ENCODE measurements around the gene RGS17. TPM values are rescaled to one million over a fixed set of nuclear protein-coding genes. Genes with fewer than 3 reads are reported as not detected.

RGS17 gene
- total RNA-seq, 6 experiments from 2014 or later: not detected

DNA sequence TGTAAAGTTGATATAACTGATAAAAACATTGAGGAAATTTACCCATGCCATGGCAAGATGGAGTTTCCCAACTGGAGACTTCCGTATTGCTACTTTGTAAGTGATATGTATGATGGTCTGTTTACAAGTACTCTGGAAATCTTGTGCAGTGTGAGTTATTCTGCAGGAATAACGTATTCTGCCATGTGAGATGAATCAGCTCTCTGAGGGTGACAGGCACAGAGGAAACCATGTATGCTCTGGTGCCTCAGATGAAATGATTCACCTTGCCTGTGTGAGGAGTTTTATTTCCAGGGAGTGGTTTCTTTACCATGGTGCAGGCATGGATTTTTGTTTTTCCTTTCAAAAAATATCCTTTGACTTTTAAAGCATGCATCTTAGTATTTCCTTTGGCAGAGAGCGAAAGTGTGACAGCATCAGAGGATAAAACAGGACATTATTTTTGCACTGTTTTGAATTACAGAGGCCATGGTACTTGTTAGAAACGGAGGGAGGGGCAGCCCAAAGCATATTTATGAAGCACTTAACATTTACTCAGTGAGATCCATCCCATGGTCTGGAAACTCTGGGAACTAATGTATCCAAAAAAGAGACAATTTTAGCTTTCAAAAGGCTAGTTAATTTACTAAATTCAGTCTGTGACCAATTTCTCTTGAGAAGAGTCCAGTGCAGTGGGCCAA lies 92.6 kb downstream of the RGS17 start:
- 66% methylated on average over 4 of the region's 4 CpGs for WGBS (ENCODE audit: insufficient coverage, low coverage, low lambda C conversion rate, missing lambda C conversion rate)
- Histone ChIP-seq H3K9me3 (no peaks in the 10 kb centered on the region), H3K27me3 (no peaks in the 10 kb centered on the region), H3K27ac (no peak overlapping the region), H3K36me3 (no peaks in the 10 kb centered on the region), H3K4me1 (no peaks in the 10 kb centered on the region), H3K4me3 (no peak overlapping the region)
- intact Hi-C loops (cut with DNase I): loop anchor here (10.0 kb wide), 1 partner anchor 476 kb away; no protein-coding TSS in a partner anchor
- no peak for ATAC-seq
- no peak for DNase-seq
- no peak for TF ChIP-seq POLR2A (IDR thresholded peaks at IDR 0.05)
- TF ChIP-seq, protein P1, sequence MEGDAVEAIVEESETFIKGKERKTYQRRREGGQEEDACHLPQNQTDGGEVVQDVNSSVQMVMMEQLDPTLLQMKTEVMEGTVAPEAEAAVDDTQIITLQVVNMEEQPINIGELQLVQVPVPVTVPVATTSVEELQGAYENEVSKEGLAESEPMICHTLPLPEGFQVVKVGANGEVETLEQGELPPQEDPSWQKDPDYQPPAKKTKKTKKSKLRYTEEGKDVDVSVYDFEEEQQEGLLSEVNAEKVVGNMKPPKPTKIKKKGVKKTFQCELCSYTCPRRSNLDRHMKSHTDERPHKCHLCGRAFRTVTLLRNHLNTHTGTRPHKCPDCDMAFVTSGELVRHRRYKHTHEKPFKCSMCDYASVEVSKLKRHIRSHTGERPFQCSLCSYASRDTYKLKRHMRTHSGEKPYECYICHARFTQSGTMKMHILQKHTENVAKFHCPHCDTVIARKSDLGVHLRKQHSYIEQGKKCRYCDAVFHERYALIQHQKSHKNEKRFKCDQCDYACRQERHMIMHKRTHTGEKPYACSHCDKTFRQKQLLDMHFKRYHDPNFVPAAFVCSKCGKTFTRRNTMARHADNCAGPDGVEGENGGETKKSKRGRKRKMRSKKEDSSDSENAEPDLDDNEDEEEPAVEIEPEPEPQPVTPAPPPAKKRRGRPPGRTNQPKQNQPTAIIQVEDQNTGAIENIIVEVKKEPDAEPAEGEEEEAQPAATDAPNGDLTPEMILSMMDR (IDR thresholded peaks at IDR 0.05): no peak

GRCh38 chr6:153034139-153034538 lies 96.9 kb downstream of the RGS17 start:
- H3K27ac ChIP-seq: no peak overlapping the region
- intact Hi-C loops (cut with DNase I): loop anchor here (10.0 kb wide), 1 partner anchor 481 kb away; no protein-coding TSS in a partner anchor
- no peak overlapping the region for H3K4me3 ChIP-seq
- H3K4me1 ChIP-seq: peaks cover 0 to 2% (median 0%) of the 10 kb centered on the region in 4 donors
- H3K9me3 ChIP-seq: no peaks in the 10 kb centered on the region
- no peaks in the 10 kb centered on the region for H3K27me3 ChIP-seq
- TF ChIP-seq, protein P1 (IDR thresholded peaks at IDR 0.05): no peak
- TF ChIP-seq POLR2A (IDR thresholded peaks at IDR 0.05): no peak
- no peak for DNase-seq
- no peaks in the 10 kb centered on the region for H3K36me3 ChIP-seq
- WGBS (ENCODE audit: insufficient coverage, low coverage, low lambda C conversion rate, missing lambda C conversion rate): 94% methylated on average over 9 of the region's 9 CpGs
- no peak for ATAC-seq

DNA sequence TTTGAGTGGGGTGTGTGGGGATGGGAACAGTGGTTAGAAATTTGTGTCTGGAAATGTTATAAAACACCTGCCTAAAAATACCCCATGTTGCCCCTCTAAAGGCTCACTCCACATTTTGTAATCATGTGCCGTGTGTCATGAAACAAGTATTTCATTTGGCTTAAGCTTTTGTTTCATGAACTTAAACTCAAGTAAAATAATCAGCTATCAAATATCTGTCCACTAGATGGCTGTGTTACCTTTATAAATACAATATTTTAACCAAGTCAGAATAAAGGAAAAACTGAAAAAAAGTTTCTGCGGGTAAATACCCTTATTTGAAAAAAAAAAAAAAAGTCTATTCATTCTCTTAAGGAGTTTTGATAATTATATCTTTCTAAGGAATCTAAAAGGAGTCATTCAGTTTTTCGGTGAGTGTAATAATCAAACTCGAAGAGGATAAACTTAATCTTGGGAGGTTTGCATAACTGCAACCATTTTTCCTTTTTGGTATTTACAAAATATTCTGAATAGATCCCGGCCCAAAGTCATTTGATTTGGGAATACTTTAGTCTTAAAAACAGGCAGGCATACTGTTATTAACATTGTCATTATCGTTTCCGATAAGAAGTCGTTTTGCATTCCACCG lies 98.7 kb downstream of the RGS17 start:
- DNase-seq (no peak), ATAC-seq (peak in 3 of 4 donors; percentile 31 to 72 (median 46))
- Histone ChIP-seq H3K4me1 (peaks cover 0 to 5% (median 0%) of the 10 kb centered on the region in 4 donors), H3K27me3 (no peaks in the 10 kb centered on the region), H3K27ac (no peak overlapping the region), H3K36me3 (no peaks in the 10 kb centered on the region), H3K4me3 (no peak overlapping the region), H3K9me3 (no peaks in the 10 kb centered on the region)
- TF ChIP-seq, protein P1 (IDR thresholded peaks at IDR 0.05): peak; percentile 43 to 55 (median 50)
- no peak for TF ChIP-seq POLR2A (IDR thresholded peaks at IDR 0.05)
- intact Hi-C loops (cut with DNase I): loop anchor here (10.0 kb wide), 1 partner anchor 482 kb away; no protein-coding TSS in a partner anchor
- WGBS (ENCODE audit: insufficient coverage, low coverage, low lambda C conversion rate, missing lambda C conversion rate): 52% methylated on average over 9 of the region's 9 CpGs

DNA sequence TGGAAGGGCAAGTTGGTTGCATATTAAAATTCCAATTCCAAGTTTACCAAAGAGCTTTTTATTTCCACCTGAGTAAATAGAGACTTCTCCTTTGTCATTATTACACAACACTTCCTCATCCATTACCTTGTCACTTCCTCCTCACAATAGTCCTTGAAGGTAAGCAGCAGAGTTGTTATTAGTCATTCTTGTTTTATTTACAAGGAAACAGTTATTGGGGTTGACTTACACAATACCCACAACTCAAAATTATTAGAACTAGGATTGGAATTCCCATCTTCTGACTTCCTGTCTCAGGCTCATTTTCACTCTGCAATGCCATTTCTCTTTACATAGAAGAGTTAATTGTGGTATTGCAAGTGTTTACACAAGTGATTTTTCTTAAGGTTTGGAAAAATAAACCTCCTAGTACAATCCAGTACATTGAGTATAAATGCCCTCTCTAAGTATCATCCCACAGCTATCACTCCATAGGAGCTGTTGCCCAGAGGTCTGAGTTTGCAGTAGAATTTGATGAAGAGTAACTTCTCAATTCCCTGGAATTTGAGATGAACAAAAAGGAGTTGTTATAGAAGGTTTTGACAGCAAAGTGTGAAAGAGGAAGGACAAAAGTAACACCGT lies 99.6 kb downstream of the RGS17 start:
- no peak overlapping the region for H3K4me3 ChIP-seq
- H3K9me3 ChIP-seq: no peaks in the 10 kb centered on the region
- H3K27me3 ChIP-seq: no peaks in the 10 kb centered on the region
- H3K36me3 ChIP-seq: no peaks in the 10 kb centered on the region
- intact Hi-C loops (cut with DNase I): loop anchor here (10.0 kb wide), 1 partner anchor 483 kb away; no protein-coding TSS in a partner anchor
- DNase-seq: no peak
- peak in 1 of 4 donors; percentile 26 for ATAC-seq
- H3K4me1 ChIP-seq: peaks cover 0 to 5% (median 0%) of the 10 kb centered on the region in 4 donors
- TF ChIP-seq, protein P1 (IDR thresholded peaks at IDR 0.05): no peak
- no peak for TF ChIP-seq POLR2A (IDR thresholded peaks at IDR 0.05)
- H3K27ac ChIP-seq: no peak overlapping the region
- WGBS (ENCODE audit: insufficient coverage, low coverage, low lambda C conversion rate, missing lambda C conversion rate): 30% methylated on average over 1 of the region's 1 CpG
